Effector memory CD8-positive, alpha-beta T cell (primary cell): ENCODE data around the gene SLBP.
A peak's percentile ranks its signal among the peaks of the same experiment; 100 is the strongest.

ENCODE experiments used
- ATAC-seq: fragments of 150-1000 bp; cut with Tn5 transposase; replicated peaks from 2 replicates; pipeline ENCODE4 v1.10.0; 2021; ENCODE audit warnings: mild to moderate bottlenecking, moderate library complexity
- DNase-seq, 3 experiments: peaks; one replicate each; pipeline ENCODE4 v3.0.0; 2021
- H3K27ac Mint-ChIP-seq, 2 donors: one replicate each; pipeline ENCODE4 v1.8.0; 2022; ENCODE audit warnings: mild to moderate bottlenecking in 2 of 2, mixed read lengths in 2 of 2, moderate library complexity in 2 of 2
- H3K27me3 Mint-ChIP-seq, 2 donors: one replicate each; pipeline ENCODE4 v1.8.0; 2022; ENCODE audit warnings: mixed read lengths in 2 of 2
- H3K36me3 Mint-ChIP-seq: one replicate; pipeline ENCODE4 v1.8.0; 2022; ENCODE audit warnings: mild to moderate bottlenecking, moderate library complexity, mixed read lengths; ENCODE audit not compliant: insufficient read depth
- H3K4me1 Mint-ChIP-seq, 2 donors: one replicate each; pipeline ENCODE4 v1.8.0; 2022; ENCODE audit warnings: low read depth in 2 of 2, mixed read lengths in 2 of 2
- H3K4me3 Mint-ChIP-seq, 2 donors: one replicate each; pipeline ENCODE4 v1.8.0; 2022; ENCODE audit warnings: mild to moderate bottlenecking in 2 of 2, mixed read lengths in 2 of 2, moderate library complexity in 2 of 2
- H3K9me3 Mint-ChIP-seq, 2 donors: one replicate each; pipeline ENCODE4 v1.8.0; 2022; ENCODE audit warnings: mixed read lengths in 2 of 2

The SLBP gene

DNA sequence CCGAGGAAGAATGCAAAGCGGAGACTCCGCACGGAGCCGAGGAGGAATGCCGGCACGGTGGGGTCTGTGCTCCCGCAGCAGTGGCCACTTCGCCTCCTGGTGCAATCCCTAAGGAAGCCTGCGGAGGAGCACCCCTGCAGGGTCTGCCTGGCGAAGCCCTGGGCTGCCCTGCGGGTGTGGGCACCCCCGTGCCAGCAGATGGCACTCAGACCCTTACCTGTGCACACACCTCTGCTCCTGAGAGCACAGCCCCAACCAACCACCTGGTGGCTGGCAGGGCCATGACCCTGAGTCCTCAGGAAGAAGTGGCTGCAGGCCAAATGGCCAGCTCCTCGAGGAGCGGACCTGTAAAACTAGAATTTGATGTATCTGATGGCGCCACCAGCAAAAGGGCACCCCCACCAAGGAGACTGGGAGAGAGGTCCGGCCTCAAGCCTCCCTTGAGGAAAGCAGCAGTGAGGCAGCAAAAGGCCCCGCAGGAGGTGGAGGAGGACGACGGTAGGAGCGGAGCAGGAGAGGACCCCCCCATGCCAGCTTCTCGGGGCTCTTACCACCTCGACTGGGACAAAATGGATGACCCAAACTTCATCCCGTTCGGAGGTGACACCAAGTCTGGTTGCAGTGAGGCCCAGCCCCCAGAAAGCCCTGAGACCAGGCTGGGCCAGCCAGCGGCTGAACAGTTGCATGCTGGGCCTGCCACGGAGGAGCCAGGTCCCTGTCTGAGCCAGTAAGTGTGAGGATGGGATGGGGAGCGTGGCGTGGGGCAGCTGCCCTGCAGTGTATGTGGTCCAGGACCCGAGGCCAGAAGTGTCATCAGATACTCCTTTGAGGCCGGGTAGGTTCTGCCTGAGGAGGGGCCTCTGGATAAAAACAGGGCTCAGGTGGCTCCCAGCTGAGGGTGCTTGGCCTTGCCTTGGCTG lies 16.2 kb upstream of the SLBP start:
- peaks cover 23 to 27% of the 10 kb centered on the region in 2 donors for H3K4me1 Mint-ChIP-seq
- H3K27me3 Mint-ChIP-seq, result no peaks in the 10 kb centered on the region
- peaks cover 49% of the 10 kb centered on the region for H3K36me3 Mint-ChIP-seq
- no peak overlapping the region for H3K27ac Mint-ChIP-seq
- H3K9me3 Mint-ChIP-seq, result no peaks in the 10 kb centered on the region
- peak overlapping the region in 1 of 2 donors; percentile 31 for H3K4me3 Mint-ChIP-seq
- no peak for ATAC-seq
- DNase-seq, result no peak

- no peak overlapping the region for H3K27ac Mint-ChIP-seq
- H3K36me3 Mint-ChIP-seq, result peaks cover 53% of the 10 kb centered on the region
- no peak overlapping the region for H3K4me3 Mint-ChIP-seq
- H3K4me1 Mint-ChIP-seq, result peaks cover 33 to 37% of the 10 kb centered on the region in 2 donors
- H3K9me3 Mint-ChIP-seq, result no peaks in the 10 kb centered on the region
- no peak for DNase-seq
- ATAC-seq, result no peak
- H3K27me3 Mint-ChIP-seq, result no peaks in the 10 kb centered on the region
Observed at GRCh38 chr4:1727117-1728031, 15.3 kb upstream of the SLBP start.

- H3K4me1 Mint-ChIP-seq, result peaks cover 39 to 43% of the 10 kb centered on the region in 2 donors
- H3K9me3 Mint-ChIP-seq, result no peaks in the 10 kb centered on the region
- H3K27me3 Mint-ChIP-seq, result no peaks in the 10 kb centered on the region
- H3K4me3 Mint-ChIP-seq, result peak overlapping the region in 1 of 2 donors; percentile 22
- peak; percentile 47 for ATAC-seq
- H3K36me3 Mint-ChIP-seq, result peaks cover 50% of the 10 kb centered on the region
- peak overlapping the region; percentile 73 to 77 for H3K27ac Mint-ChIP-seq
- DNase-seq, result peak; percentile 90 to 93 (median 92)
Observed at GRCh38 chr4:1726146-1726934, 14.2 kb upstream of the SLBP start.

DNA sequence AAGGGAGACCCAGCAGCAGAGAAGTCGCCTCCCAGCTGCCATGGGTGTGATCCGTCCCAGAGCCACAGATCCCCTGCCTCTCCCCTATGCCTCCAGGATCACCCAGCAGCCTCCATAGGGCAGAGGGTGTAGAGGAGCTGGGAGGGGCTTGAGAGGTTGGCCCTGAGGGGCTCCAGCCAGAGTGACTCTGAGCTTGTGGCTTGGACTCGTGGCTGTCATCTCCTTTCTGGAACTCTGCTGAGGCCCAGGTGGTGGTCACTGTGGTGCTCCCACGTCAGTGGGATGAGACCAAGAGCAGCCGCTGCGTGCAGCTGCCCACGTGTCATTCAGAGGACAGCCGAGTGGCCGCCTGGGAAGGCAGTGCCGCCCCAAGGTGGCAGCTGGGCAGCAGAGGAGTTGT lies 13.4 kb upstream of the SLBP start:
- Mint-ChIP-seq H3K27ac (peak overlapping the region; percentile 44 to 46), H3K4me3 (peak overlapping the region; percentile 91), H3K9me3 (no peaks in the 10 kb centered on the region), H3K4me1 (peaks cover 39 to 43% of the 10 kb centered on the region in 2 donors), H3K36me3 (peaks cover 52% of the 10 kb centered on the region), H3K27me3 (no peaks in the 10 kb centered on the region)
- DNase-seq, result no peak
- ATAC-seq, result no peak

DNA sequence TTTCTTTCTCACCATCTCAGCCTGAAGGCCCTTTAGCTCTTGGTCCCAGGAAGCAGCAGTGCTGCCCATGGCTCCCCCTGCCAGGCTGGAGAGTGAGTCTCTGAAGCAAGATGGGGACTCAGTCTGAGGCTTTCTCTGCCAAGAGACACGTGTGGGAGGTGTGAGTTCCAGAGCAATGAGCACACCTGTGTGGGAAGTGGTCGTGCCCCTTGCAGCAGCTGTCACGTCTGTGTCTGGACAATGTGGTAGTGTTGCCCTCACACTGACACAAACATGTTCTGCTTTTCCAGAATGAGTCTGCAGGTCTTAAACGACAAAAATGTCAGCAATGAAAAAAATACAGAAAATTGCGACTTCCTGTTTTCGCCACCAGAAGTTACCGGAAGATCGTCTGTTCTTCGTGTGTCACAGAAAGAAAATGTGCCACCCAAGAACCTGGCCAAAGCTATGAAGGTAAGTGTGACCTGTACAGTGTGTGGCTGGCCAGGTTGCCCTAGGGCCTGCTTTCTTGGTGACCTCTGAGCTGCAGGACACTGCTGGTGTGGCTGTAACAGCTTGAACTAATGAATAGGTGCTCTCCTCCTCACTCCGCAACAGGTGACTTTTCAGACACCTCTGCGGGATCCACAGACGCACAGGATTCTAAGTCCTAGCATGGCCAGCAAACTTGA lies 11.1 kb upstream of the SLBP start:
- DNase-seq (peak; percentile 36 to 47 (median 40)), ATAC-seq (peak; percentile 23)
- H3K4me1 Mint-ChIP-seq, result peaks cover 43 to 45% of the 10 kb centered on the region in 2 donors
- H3K27me3 Mint-ChIP-seq, result no peaks in the 10 kb centered on the region
- H3K4me3 Mint-ChIP-seq, result peak overlapping the region; percentile 91
- H3K9me3 Mint-ChIP-seq, result no peaks in the 10 kb centered on the region
- H3K36me3 Mint-ChIP-seq, result peaks cover 38% of the 10 kb centered on the region
- H3K27ac Mint-ChIP-seq, result peak overlapping the region; percentile 98 to 99

GRCh38 chr4:1722551-1723118 lies 10.5 kb upstream of the SLBP start:
- Mint-ChIP-seq H3K36me3 (peaks cover 31% of the 10 kb centered on the region), H3K4me3 (peak overlapping the region; percentile 91), H3K9me3 (no peaks in the 10 kb centered on the region), H3K27ac (peak overlapping the region; percentile 98 to 99), H3K4me1 (peaks cover 45% of the 10 kb centered on the region in 2 donors), H3K27me3 (no peaks in the 10 kb centered on the region)
- DNase-seq, result no peak
- no peak for ATAC-seq

GRCh38 chr4:1721666-1722550 lies 9.8 kb upstream of the SLBP start:
- H3K4me1 Mint-ChIP-seq, result peaks cover 45 to 47% of the 10 kb centered on the region in 2 donors
- DNase-seq (no peak), ATAC-seq (no peak)
- H3K27ac Mint-ChIP-seq, result peak overlapping the region; percentile 98 to 99
- peaks cover 27% of the 10 kb centered on the region for H3K36me3 Mint-ChIP-seq
- peak overlapping the region; percentile 91 for H3K4me3 Mint-ChIP-seq
- no peaks in the 10 kb centered on the region for H3K9me3 Mint-ChIP-seq
- no peaks in the 10 kb centered on the region for H3K27me3 Mint-ChIP-seq

DNA sequence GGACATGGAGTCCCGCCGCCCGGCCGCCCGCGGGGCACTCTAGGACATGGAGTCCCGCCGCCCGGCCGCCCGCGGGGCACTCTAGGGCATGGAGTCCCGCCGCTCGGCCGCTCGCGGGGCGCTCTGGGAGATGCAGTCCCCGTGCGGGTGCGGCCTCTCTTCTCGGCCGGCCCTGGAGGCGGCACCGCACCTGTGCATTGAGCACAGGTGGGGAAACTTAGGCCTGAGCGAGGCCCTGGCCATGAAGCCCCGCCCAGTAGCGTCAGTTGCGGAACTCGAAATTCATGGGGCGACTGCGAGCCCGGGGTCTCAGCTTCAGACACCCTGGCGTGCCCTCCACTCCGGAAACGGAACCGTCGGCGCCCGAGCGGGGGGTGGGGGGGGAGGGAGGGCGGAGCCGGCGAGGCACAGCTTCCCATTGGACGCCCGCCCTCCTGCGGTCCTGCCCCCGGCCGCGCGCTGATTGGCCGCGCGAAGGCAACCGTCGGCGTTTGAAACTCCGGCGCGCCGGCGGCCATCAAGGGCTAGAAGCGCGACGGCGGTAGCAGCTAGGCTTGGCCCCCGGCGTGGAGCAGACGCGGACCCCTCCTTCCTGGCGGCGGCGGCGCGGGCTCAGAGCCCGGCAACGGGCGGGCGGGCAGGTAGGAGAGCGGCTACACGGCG lies 9.0 kb upstream of the SLBP start, which contains the start of the genes TACC3 and TMEM129:
Gene TACC3 (plus strand): TSS at position 519 of the 663 bp plus-strand sequence. CDS start 1,901 bp downstream, outside the sequence.
Gene TMEM129 (minus strand): TSS at position 321 of the 663 bp plus-strand sequence. CDS start 486 bp downstream, outside the sequence.
- H3K4me3 Mint-ChIP-seq, result peak within 1 kb of the TSS; percentile 91
- peak; percentile 91 to 92 (median 92) for DNase-seq
- no peaks in the 10 kb centered on the region for H3K27me3 Mint-ChIP-seq
- peaks cover 21% of the 10 kb centered on the region for H3K36me3 Mint-ChIP-seq
- ATAC-seq, result peak; percentile 79
- peaks cover 39 to 45% of the 10 kb centered on the region in 2 donors for H3K4me1 Mint-ChIP-seq
- no peaks in the 10 kb centered on the region for H3K9me3 Mint-ChIP-seq
- peak within 1 kb of the TSS; percentile 98 to 99 for H3K27ac Mint-ChIP-seq

DNA sequence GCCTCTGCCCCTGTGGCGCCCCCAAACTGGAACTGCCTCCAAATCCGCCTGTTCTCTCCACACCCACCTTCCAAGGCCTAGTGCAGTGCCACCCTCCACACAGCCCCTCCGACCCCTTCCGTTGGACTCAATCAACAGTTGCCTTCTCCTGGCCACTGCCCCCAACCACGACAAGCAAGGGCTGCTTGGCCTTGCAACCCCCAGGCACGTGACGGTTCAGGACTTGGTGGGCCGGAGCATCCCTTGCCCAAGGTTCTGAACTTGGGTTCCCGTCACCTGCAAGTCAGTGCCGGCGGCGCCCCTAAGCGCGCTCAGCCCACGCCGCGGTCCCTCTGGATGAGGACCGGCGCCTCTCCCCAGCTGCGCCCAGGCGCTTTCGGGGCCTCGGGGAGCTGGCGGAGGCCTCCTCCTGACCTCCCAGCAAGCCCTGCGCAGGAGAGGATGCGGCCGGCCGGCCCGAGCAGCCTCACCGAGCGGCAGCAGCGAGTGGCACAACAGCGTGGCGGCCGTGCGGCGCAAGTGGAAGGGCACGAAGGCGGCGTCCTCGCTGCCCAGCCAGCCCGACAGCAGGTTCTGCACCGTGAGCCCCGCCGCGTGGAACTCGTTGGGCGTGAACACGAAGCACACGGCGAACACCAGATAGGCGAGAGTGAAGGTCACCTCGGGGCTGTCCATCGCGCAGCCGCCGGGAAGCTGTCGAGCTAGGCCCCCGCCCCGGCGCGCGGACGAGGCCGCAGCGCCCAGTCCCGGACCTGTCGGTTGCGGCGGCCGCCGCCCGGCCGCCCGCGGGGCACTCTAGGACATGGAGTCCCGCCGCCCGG lies 8.3 kb upstream of the SLBP start:
- Mint-ChIP-seq H3K27ac (peak overlapping the region; percentile 94 to 99), H3K36me3 (peaks cover 22% of the 10 kb centered on the region), H3K4me3 (peak overlapping the region; percentile 91), H3K27me3 (no peaks in the 10 kb centered on the region), H3K4me1 (peaks cover 43 to 45% of the 10 kb centered on the region in 2 donors), H3K9me3 (no peaks in the 10 kb centered on the region)
- ATAC-seq, result peak; percentile 21
- DNase-seq, result peak; percentile 31 to 38 (median 35)

GRCh38 chr4:1718095-1718850 lies 6.2 kb upstream of the SLBP start:
- Mint-ChIP-seq H3K36me3 (peaks cover 25% of the 10 kb centered on the region), H3K27me3 (no peaks in the 10 kb centered on the region), H3K4me1 (peaks cover 39 to 46% of the 10 kb centered on the region in 2 donors), H3K4me3 (peak overlapping the region; percentile 62 to 91), H3K9me3 (no peaks in the 10 kb centered on the region), H3K27ac (no peak overlapping the region)
- ATAC-seq (no peak), DNase-seq (no peak)
